Activated CD4-positive, alpha-beta T cell treated with anti-CD3 and anti-CD28 coated beads, Interleukin-2, Interleukin-6, amounts not matched to agents 100 ng/mL and 50 ng/mL, durations not matched to agents 16 hours and 8 hours (primary cell): Measurements from ENCODE around the gene DKKL1.

ENCODE experiments used
- DNase-seq: peaks from one replicate; pipeline ENCODE4 v3.0.0-alpha.2; 2020

Gene DKKL1

DNA sequence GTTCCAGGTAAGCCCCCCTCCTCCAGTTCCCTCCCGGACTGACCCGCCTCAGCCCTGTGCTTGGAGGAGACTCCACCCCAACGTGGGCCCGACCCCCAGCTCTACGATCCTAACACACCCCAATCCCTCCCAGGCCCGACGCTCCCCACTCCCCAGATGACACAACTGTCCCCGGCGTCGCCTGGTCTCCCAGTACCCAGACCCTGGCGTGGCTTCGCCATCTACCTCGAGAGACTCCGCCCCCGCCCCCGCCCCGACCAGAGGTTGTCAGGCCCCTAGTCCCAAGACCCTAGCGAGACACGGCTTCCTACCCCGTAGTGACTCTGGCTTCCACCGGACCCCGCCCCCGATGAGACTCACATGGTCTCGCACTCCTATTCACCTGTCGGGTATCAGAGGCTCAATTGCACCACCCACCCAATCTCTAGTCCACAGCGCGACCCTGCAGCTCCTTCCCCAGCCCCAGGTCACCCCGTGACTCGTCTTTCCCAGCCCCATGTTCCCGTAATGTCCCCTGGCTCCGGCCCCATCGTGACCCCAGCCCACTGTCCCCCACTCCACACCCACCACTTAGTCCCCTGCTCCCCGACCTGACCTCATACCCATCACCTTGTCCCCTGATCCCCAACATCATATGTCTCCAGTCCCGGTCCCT lies 25.5 kb upstream of the DKKL1 start:
- DNase-seq: no peak

DNA sequence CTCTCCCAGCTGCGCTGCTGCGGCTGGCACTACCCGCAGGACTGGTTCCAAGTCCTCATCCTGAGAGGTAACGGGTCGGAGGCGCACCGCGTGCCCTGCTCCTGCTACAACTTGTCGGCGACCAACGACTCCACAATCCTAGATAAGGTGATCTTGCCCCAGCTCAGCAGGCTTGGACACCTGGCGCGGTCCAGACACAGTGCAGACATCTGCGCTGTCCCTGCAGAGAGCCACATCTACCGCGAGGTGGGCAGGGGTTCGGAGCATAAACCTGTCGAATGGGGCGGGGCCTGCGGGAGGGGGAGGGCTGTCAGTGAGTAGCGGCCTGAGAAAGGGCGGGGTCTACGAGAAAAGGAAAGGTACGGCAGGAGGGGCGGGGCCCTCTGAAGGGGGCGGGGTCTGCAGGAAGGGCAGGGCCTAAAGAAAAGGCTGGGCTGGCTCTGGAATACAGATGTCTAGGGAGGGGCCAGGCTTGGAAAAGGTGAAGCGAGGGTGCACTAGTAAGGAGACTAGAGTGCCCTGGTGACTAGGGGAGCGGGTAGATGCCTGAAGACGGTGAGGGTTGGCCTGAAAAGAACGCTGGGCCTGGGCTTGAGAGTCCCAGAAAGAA lies 24.9 kb upstream of the DKKL1 start:
- no peak for DNase-seq

DNA sequence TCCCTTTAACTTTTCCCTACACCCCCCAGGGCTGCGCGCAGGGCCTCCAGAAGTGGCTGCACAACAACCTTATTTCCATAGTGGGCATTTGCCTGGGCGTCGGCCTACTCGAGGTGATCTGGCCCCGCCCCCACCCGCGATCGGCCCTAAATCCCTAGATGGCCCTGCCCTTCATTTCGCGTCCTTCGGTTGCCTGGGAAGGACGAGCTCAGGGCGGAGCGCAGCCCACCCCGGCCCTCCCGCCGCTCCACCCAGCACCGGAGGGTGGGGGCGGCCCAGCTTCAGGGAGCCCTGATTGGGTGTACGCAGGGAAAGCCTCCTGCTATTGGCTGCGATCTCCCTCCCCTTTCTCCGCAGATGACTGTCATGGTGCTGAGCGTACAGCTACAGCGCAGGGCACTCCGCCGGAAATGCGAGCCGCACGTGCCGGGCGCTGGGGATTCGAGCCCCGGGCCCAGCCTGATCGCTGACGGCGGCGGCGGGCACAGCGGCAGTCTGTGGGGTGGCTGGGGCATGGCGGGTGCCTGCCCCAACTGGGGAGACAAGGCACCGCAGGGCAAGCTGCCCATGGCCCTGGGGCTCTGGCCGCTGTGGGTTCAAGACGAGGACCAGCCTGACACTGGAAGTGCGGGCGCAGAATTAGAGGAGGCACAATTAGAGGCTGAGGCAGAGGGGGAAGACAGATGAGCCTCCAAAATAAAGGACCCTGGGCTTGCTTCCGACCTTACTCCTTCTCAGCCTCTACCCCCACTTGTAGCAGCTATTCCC lies 24.2 kb upstream of the DKKL1 start:
- no peak for DNase-seq

DNA sequence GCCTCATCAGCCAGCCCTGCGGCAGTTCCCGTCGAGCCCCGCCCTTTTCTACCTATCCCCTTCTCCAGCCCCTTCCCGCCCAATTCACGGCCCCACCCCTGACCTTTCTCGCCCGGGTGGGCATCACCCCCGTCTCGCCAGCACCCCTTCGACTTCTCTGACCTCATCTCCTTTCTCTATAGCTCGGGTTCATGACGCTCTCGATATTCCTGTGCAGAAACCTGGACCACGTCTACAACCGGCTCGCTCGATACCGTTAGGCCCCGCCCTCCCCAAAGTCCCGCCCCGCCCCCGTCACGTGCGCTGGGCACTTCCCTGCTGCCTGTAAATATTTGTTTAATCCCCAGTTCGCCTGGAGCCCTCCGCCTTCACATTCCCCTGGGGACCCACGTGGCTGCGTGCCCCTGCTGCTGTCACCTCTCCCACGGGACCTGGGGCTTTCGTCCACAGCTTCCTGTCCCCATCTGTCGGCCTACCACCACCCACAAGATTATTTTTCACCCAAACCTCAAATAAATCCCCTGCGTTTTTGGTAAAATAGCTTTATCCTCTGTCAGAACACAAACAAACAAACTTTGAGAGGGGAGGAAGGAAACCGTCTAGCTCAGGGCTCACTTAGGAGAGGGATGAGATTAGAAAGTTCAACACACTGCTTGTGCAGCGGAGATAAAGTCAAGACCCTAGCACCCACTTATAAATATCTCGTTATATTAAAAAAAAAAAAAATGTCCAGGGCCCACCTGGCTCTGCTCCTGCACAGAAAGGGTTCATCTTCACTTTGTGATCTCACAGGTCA lies 23.4 kb upstream of the DKKL1 start:
- DNase-seq: no peak

DNA sequence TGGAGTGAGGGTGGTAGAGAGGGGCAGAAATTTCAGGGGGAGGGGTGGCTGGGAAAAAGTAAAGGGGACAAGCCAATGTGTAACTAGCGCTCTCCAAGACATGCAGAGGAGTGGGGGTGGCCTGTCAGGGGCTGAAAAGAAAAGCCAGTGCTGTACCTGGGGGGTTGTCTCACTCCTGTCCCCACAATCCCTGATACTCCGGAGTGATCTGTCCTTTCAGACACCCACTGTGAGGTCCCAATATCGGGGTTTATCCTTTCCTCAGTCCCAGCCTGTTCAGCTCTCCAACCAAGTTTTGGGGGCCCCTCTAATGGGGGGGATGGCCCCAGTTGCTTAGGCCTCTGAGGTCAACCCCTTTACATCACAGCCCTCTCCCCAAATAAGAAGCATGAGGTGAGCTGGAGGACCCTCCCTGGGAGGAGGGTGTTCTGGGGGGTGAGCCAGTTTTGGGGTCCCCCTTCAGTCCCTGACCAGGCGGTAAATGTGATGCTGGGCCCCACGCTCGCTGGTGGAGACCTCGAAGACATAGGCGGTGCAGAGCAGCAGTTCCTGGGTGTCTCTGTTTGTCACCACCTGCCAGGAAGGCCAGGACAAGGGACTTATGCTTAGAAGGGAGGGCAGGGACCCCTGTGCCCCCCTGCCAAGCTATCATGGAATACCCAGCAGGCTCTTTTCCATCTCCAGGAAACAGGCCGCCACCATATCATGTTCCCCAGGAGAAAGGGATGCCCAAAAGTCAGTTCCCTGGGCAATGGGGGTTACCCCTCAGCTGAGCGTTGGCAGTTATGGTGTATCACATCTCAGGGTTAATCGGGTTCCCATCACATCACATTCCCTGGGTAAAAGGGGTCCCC lies 22.6 kb upstream of the DKKL1 start:
- DNase-seq: no peak

DNA sequence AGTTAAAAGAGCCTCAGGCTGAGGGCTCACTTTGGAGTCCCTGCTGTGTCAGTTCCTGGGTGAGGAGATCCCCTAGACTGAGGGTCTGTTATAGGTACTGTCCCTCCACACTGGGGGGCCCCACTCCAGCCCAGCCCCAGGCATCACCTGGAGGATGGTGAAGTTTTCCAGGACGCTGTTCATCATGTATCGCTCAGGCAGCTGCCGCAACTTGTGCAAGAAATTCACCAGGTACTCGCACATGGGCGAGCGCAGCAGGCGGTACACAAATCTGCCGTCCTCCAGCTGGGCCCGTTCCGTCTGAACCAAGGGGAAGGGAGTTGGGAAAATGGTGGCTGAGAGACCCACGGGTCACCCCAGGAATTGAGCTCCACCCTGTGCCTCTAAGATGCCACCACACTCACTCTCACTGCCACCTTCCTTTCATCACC lies 21.4 kb upstream of the DKKL1 start:
- no peak for DNase-seq

DNA sequence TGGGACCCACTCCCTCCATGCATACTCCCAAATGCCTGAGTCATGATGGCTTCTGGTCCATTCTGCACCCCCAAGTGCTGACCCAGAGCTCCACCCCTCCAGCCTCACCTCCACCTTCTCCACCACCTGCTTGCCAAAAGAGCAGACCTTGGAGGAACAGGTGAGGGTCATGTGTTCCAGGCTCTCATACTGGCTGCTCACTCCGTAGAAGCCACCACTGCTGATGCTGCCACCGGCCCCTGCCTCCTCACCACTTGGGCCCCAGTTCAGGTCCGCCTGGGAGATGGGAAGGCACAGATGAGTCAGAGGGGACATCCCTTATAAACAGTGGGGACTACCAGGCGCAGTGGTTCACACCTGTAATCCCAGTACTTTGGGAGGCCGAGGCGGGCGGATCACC lies 20.6 kb upstream of the DKKL1 start:
- no peak for DNase-seq

DNA sequence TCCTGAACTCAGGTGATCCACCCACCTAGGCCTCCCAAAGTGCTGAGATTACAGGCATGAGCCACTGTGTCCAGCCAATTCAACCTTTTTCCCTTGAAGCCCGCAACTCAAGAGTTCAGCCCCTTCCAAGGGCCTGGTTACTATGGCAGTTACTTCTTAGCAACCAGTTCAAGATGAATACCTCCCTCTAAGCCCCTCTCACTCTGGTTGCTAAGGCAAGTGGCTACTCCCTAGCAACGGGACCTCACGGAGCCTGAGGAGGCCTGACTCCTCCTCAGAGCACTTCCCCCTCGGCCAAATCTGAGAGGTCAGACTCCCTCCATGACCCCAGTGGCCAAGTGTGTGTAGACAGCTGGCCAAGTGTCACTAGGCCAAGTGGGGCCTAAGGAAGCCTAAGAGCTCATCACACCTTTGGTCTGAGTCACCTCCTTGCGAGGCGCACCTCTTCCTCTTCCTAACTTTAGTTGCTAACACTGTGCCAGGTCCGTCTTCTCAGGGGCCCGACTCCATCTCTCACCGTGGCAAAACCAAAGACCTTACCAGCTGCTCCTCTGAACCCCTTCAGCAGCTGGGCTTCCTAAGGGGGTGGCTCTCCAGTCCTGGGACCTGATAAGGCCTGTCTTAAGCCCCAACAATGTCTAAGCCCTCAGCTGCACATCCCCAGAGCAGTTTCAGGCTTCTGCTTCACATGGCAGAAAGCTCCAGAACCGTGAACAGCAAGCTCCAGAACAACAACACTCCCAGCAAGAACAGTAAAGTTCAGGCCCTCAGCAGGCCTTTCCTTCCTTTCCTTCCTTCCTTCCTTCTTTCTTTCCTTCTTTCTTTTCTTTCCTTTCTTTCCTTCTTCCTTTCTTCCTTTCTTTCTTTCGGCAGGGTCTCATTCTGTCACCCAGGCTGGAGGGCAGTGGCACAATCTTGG lies 18.9 kb upstream of the DKKL1 start:
- DNase-seq: no peak

DNA sequence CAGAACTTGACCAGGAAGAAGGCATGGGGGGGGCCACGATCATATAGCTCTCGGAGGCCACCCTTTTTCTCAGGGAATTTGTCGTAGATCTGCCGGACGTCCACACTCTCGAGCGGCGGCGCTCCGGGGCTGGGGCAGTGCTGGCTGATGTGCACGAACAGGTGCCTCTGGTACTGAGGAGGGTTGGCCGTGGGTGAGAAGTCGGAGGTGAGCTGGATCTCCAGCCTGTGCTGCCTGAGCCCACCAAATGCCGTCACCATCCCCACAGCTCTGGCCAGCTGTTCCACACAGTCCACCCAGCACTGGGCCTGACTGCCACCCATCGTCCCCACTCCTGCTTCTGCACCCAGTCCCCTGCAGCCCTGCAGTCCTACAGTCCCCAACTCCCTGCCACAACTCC lies 16.5 kb upstream of the DKKL1 start:
- DNase-seq: no peak

DNA sequence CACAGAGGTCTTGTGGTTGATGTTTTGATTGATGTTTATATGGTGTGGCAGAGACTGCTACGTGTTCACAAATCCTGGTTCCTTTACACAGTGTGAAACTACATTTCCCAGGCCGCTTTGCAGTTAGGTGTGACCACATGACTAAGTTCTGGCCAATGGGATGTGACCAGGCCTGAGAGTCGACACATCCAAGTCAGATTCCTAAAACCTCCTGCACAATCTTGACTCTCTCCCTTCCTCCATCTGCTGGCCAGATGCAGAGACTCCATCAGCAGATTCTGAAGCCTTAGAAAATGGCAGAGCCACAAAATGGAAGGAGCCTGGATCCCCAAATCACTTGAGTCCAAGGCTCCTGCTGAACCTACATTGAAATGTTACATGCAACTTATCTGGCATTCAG lies 15.8 kb upstream of the DKKL1 start:
- DNase-seq: peak; percentile 36

DNA sequence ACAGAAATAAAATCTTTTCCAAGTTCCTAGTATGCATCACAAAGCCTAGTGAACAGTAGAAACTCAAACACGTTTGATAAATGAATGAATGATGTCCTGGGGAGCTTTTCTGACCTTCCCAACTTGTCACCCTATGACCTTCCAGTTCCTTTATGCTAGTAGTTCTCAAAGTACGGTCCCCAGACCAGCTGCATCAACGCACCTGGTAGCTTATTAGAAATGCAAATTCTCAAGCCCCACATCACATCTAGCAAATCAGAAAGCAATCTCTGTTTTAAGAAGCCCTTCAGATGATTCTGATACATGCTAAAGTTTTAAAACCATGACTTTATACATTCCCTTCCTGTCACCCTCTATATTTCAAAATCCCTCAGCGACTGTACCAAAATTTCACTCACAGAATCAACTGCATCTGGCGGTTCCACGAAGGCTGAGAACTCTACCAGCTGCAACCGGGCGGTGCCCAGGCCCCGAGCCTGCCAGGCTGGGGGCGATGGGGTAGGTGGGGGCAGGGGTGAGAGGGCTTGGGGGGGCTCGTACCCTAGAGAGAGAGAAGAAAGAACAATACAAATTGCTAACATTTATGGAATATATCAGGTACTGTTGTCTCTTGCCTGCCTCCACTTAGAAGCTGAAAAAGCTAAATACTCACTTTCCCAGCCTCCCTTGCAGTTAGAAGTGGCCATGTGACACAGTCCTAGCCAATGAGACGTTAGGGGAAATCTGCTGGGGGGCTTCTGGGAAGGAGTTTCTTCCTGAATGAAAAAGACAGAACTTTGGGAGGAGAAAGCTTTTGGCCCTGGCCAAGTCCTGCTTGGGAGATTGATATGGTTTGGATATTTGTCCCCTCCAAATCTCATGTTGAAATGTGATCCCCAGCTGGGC lies 15.1 kb upstream of the DKKL1 start:
- no peak for DNase-seq

DNA sequence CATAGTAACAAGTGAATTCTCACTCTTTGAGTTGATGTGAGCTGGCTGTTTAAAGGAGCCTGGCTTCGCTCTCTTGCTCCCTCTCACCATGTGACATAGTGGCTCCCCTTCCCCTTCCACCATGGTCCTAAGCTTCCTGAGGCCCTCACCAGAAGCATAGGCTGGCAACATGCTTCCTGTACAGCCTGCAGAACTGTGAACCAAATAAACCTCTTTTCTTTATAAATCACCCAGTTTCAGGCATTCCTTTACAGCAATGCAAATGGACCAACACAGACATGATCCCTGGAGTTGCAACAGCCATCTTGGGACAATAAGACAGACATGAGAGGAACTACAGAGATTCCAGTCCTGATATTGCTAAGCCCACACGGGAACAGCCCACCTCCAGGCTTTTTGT lies 14.1 kb upstream of the DKKL1 start:
- no peak for DNase-seq

DNA sequence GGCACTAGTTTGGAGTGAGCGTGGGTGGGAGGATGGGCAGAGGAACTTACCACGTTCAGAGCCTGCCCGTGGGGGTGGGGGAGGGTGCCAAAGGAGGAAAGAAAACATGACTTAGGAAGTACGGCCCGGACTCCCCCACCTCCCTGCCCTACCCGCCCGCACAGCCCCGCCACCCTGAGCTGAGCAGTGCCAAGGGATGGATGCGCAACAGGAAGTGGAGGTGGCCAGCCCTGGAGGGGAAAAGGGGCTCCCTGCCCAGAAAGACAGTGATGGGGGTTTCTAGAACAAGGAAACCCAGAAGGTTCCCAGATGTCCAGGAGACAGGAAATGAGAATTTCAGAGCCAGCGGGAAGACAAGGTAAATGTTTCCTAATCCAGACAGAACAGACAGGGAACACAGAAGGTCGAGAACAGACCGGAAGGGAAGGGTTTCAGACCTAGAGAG lies 7.7 kb upstream of the DKKL1 start:
- no peak for DNase-seq

DNA sequence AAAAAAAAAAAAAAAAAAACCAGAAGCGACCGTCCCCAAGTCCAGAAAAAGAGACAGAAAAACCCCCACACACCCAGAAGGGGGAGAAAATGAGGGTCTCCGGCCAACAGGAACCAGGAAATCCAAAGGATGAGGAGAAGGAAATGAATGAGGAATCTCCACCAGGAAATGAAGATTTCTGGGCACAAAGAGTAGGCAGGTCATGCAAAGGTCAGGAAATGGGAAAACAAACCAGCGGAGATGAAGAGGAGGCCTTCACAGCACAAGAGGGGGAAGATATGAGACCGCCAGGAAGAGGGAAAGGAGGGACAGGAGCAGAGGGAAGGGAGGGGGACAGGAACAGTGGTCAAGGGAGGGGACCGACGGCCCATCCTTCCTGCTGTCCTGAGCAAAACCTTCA lies 7.3 kb upstream of the DKKL1 start:
- DNase-seq: no peak

DNA sequence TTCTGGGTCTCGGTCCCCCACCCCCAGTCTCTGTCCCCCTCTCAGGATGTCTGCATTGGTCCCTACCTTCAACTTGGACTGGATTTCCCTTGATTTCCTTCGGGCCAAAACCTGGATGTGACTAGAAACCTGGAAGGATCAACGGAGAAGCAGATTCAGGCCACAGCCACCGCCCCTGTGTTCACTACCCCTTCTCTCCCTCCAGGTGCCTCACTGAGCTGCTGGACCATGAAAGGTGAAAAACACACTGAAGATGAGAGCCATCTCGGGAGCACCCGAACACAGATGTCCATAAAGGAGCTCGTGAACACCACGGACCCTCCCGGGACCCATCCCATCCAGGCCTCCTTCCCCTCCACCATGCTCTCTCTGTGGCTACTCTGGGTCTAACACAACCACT lies 6.5 kb upstream of the DKKL1 start:
- no peak for DNase-seq

DNA sequence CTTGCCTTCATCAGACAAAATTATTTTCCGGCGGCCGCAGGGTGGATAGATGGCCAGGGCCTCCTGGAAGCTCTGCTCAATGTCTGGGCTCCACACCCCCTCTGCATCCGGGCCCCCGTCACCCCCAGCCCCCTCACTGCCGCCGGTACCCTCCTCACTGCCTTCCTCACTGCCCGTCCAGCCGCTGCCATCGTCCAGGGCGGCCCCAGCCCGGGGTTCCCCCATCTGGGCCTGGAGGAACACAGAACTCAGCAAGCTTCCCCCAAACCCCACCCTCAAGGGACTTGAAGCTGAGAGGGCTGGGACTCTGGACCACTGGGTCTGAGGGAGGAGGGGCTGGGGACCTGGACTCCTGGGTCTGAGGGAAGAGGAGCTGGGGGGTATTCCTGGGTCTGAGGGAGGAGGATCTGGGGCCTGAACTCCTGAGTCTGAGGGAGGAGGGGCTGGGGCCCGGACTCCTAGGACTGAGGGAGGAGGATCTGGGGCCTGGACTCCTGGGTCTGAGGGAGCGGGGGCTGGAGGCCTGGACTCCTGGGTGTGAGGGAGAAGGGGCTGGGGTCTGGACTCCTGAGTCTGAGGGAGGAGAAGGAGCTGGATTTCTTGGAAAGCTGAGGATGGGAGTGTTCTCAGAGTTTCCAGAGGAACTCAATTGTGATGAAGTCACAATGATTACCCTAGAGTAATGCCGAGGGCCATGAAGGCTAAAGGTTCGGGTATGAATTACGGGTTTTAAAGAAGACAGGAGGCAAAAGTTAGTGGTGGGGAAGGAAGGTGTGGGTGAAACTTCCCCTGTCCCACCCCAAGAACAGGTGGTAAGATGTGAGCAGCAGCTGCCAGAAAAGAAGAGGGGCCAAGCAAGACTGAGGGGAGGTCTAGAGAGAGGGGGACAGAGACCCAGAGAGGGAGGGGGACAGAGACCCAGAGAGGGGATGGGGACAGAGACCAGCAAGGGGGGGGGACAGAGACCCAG lies 3.5 kb upstream of the DKKL1 start:
- no peak for DNase-seq

DNA sequence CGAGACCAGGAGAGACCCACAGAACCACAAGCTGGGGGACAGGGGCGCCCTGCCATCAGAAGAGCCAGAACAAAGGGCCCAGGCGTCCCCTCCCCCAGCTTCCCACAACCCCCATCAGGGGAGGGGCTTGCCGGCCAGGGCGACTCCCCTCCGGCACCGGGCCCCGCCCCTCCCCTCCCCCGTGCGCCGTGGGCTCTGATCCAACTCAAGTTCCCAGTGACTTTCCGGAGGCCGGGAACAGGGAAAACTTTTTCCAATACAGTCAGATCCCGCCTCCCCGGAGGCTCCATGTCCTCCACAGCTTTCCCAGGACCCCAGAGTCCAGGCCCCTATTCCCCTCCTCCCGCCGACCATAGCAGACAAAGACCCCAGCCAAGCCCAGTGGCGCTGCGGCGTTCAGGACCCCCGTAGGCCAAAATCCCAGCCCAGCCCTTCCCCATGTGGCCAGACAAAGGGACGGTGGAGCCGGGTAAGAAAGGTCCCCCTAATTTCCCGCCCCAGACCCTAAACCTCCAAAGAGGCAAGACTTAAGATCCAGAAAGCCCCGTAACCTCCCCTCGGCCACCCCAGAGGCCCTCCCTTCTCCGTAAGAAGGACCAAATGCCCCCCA lies 2.1 kb upstream of the DKKL1 start:
- DNase-seq: no peak
